HG02610 (cell line): ENCODE measurements around the gene GCGR.

Experiments used
- ATAC-seq: cut with Tn5 transposase; IDR thresholded peaks from one replicate; pipeline ENCODE4 v1.9.1; 2021; ENCODE audit warnings: mild to moderate bottlenecking, moderate library complexity; ENCODE audit not compliant: unreplicated experiment

GCGR gene

GRCh38 chr17:81803728-81804558 lies at the start of gene GCGR:
TSS of gene GCGR (plus strand) at chr17:81804150. CDS start at chr17:81809019, 4,869 bp downstream.
- no peak for ATAC-seq

- no peak for ATAC-seq
These were observed 11.0 kb upstream of the GCGR start for GRCh38 chr17:81792675-81793615.

- ATAC-seq, result no peak
These were observed 9.9 kb upstream of the GCGR start for GRCh38 chr17:81794074-81794476.

GRCh38 chr17:81794509-81794908 lies 9.4 kb upstream of the GCGR start:
- no peak for ATAC-seq

GRCh38 chr17:81801327-81801726 lies 2.6 kb upstream of the GCGR start:
- no peak for ATAC-seq

GRCh38 chr17:81802048-81802758 lies 1.7 kb upstream of the GCGR start:
- ATAC-seq, result no peak

GRCh38 chr17:81802856-81803643 lies 900 bp upstream of the GCGR start:
- ATAC-seq, result no peak

GRCh38 chr17:81804559-81805399 lies 829 bp downstream of the GCGR start:
- no peak for ATAC-seq

- no peak for ATAC-seq
These were observed 1.9 kb downstream of the GCGR start for GRCh38 chr17:81805707-81806460.

- no peak for ATAC-seq
These were observed 2.7 kb downstream of the GCGR start for GRCh38 chr17:81806461-81807209.

GRCh38 chr17:81807210-81807719 lies 3.3 kb downstream of the GCGR start:
- no peak for ATAC-seq

GRCh38 chr17:81807839-81808238 lies 3.9 kb downstream of the GCGR start:
- no peak for ATAC-seq

GRCh38 chr17:81808778-81809555 lies 5.0 kb downstream of the GCGR start:
- ATAC-seq, result no peak

- ATAC-seq, result no peak
These were observed 5.6 kb downstream of the GCGR start for GRCh38 chr17:81809556-81809998.

GRCh38 chr17:81810476-81810875 lies 6.5 kb downstream of the GCGR start:
- no peak for ATAC-seq

GRCh38 chr17:81810892-81811704 lies 7.1 kb downstream of the GCGR start:
- no peak for ATAC-seq
